NCI-H1092 treated with DMSO at 0.1 percent for 48 hours (cell line): ENCODE measurements around the gene S100A12.

Experiments
- DNase-seq: peaks from one replicate; lab custom pipeline; 2025; lab: John Stamatoyannopoulos, UW

Gene S100A12

GRCh38 chr1:153336650-153337049, 38.8 kb downstream of the S100A12 start:
- no peak for DNase-seq

- no peak for DNase-seq
Observed at GRCh38 chr1:153333902-153334301, 41.5 kb downstream of the S100A12 start.

DNA sequence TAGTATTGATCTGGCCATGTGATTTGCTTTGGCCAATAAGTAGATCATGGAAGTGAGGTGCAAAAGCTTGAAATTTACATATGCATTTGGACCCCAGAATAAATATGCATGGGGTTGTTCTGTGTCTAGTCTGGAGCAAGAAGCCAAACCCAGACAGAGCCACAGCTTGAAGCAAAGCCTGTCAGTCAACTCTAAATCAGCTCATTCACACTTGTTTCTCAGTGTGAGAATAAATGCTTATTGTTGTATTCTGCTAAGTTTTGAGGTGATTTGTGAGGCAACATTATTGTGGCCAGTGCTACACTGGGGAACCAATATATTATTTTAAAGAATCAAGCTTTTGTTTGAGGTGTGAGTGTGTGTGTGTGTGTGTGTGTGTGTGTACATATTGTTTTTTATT, 50.5 kb downstream of the S100A12 start:
- DNase-seq, result no peak
